ENCODE results near the gene HTT. TPM values are rescaled to one million over a fixed set of nuclear protein-coding genes. Genes with fewer than 3 reads are reported as not detected.

HTT gene
- total and polyA plus RNA-seq, 2 of the 13 experiments (the other 11 are each of a cell fraction or from before 2014, with no cell fraction given) = 17.5 to 19.5 TPM

DNA sequence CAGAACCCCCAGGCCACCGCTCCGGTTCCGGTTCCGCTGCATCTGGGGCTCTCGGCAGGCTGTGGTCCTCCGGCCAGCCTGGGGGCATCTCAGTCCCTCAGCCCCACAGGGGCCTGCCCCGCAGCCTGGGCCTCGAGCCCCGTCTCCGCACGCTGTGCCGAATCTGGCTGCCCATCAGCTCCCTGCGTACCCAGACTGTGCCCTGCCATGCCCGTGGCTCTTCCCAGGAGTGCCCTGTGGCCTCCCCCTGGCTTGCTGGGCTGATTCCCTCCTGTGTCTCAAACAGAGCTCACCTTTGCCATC is 173.6 kb downstream of the HTT start (continued):
- TF ChIP-seq PAXIP1 (CRISPR knock-in tag; conservative IDR thresholded peaks at IDR 0.05) (no peak), REPIN1 (CRISPR knock-in tag; IDR thresholded peaks at IDR 0.05; ENCODE audit: borderline replicate concordance, low read depth) (no peak), IRF2 (CRISPR knock-in tag; IDR thresholded peaks at IDR 0.05) (no peak), GABPB1 (CRISPR knock-in tag; IDR thresholded peaks at IDR 0.05) (no peak), TBX2 (CRISPR knock-in tag; IDR thresholded peaks at IDR 0.05; ENCODE audit: borderline replicate concordance) (no peak), IKZF4 (CRISPR knock-in tag; IDR thresholded peaks at IDR 0.05; ENCODE audit: borderline replicate concordance, low read depth, not compliant biosample characterization) (no peak), JUNB (CRISPR knock-in tag; IDR thresholded peaks at IDR 0.05; ENCODE audit: borderline replicate concordance) (no peak)

DNA sequence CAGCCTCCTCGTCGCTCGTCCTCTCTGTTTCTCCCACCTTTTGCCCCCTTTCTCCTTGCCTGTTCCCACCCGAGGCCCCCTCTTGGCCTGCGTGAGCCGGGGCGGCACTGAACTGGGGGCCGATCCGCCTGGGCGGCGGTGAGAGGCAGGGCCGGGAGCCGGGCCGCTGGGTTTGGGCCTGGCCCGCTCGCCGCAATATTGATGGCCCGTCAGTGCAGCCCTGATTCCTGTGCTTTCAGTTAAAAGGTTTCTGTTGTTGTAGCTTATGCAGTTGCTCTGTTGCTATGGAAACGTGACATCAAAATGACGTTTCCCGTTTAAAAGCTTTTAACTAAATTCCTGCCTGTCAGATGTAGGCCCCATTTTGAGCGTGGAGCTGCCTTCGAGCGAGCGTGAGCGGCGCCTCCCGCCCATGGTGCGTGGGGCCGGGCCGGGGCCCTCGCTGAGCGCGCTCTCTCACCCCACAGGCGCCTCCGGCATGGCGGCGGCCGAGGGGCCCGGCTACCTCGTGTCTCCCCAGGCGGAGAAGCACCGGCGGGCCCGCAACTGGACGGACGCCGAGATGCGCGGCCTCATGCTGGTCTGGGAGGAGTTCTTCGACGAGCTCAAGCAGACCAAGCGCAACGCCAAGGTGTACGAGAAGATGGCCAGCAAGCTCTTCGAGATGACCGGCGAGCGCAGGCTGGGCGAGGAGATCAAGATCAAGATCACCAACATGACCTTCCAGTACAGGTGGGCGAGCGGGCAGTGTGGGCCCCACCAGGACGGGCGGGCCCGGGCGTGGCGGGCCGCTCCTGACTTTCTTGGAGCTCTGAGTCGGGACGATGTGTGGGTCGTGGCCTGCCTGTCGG is 174.6 kb downstream of the HTT start, which contains the start of gene MSANTD1:
TSS of gene MSANTD1 (plus strand) at position 349 of the 851 bp plus-strand sequence. CDS start at position 413, 64 bp downstream.
- Histone ChIP-seq H3K9ac (ENCODE audit: insufficient read depth, low read depth, low read length) (0 out of 2 replicates have a peak within 1 kb of the TSS, but pooled peaks have one; percentile 58), H3K4me2 (ENCODE audit: low read depth, low read length) (no peak within 1 kb of the TSS), H3K79me2 (ENCODE audit: insufficient read depth, low read length) (no peaks in the 10 kb centered on the region), H3K27ac (ENCODE audit: extremely low read length, insufficient read depth, low read length) (no peak within 1 kb of the TSS), H3K27me3 (ENCODE audit: control insufficient read depth in 1 of 2, insufficient read depth in 2 of 2, low read length in 2 of 2) (no peaks in the 10 kb centered on the region), H4K20me1 (ENCODE audit: insufficient read depth, low read length) (0 out of 2 replicates have a peak, but pooled peaks cover 3% of the 10 kb centered on the region), H3K4me3 (replicated peaks in 1 of 3; ENCODE audit: insufficient read depth in 1 of 3, low read depth in 2 of 3, low read length in 3 of 3) (no peak within 1 kb of the TSS), H3K9me3 (ENCODE audit: low read length) (no peaks in the 10 kb centered on the region), H3K4me1 (ENCODE audit: insufficient read depth, low read length) (peaks cover 31% of the 10 kb centered on the region), H2AFZ (ENCODE audit: low read length) (no peak within 1 kb of the TSS), H3K36me3 (replicated peaks in 1 of 2; ENCODE audit: control insufficient read depth in 1 of 2, insufficient read depth in 2 of 2, low read length in 2 of 2) (no peaks in the 10 kb centered on the region)
- no peak for DNase-seq (ENCODE audit: low spot score)
- WGBS (ENCODE audit: low lambda C conversion rate) = 83% methylated on average over 51 of the region's 72 CpGs
- intact Hi-C loops (cut with micrococcal nuclease; ENCODE audit: unreplicated experiment) (no loop called here), in situ Hi-C loops (cut with HindIII; ENCODE audit: extremely low pct_ligation_motif_present, low pct_unique_long_range_greater_than_20kb) (no loop called here)
- ChIA-PET CTCF (ENCODE audit: low intra/inter-chr PET ratio, low total read pairs) (no interaction called here), POLR2A (interaction anchor here (0.6 kb wide), 1 partner anchor 47 kb away, joined by 3 read pairs; no protein-coding TSS in a partner anchor)
- FAIRE-seq = no peak
- BruUV-seq (replicated peaks) = no TSS peak
- no peak for ATAC-seq
- TF ChIP-seq, protein P1, sequence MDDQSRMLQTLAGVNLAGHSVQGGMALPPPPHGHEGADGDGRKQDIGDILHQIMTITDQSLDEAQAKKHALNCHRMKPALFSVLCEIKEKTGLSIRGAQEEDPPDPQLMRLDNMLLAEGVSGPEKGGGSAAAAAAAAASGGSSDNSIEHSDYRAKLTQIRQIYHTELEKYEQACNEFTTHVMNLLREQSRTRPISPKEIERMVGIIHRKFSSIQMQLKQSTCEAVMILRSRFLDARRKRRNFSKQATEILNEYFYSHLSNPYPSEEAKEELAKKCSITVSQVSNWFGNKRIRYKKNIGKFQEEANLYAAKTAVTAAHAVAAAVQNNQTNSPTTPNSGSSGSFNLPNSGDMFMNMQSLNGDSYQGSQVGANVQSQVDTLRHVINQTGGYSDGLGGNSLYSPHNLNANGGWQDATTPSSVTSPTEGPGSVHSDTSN (CRISPR knock-in tag; IDR thresholded peaks at IDR 0.05; ENCODE audit: borderline replicate concordance) = no peak
- TF ChIP-seq ZNF552 (CRISPR knock-in tag; IDR thresholded peaks at IDR 0.05; ENCODE audit: borderline replicate concordance) (no peak), RFX1 (IDR thresholded peaks at IDR 0.05) (peak; percentile 35; the same call in 1 of the 2 replicates), ZBTB42 (CRISPR knock-in tag; IDR thresholded peaks at IDR 0.05) (no peak), ZNF263 (CRISPR knock-in tag; IDR thresholded peaks at IDR 0.05) (no peak), SIN3B (IDR thresholded peaks at IDR 0.05; ENCODE audit: low read length) (no peak)
- TF ChIP-seq, protein P2, sequence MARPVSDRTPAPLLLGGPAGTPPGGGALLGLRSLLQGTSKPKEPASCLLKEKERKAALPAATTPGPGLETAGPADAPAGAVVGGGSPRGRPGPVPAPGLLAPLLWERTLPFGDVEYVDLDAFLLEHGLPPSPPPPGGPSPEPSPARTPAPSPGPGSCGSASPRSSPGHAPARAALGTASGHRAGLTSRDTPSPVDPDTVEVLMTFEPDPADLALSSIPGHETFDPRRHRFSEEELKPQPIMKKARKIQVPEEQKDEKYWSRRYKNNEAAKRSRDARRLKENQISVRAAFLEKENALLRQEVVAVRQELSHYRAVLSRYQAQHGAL (CRISPR knock-in tag; IDR thresholded peaks at IDR 0.05; ENCODE audit: not compliant biosample characterization) = no peak

Measured in HepG2 (cell line).